GM06990 (cell line): ENCODE measurements around the gene GANC.

ENCODE experiments used
- DNase-seq: peaks from one replicate; pipeline ENCODE4 v3.0.0-alpha.2; 2011; ENCODE audit not compliant: insufficient read length; ENCODE audit errors: extremely low read depth
- H3K27me3 ChIP-seq: replicated peaks from 2 replicates; pipeline ENCODE4 v1.6.0; 2011; ENCODE audit warnings: low read length; ENCODE audit not compliant: control insufficient read depth, insufficient read depth
- H3K36me3 ChIP-seq: 2 replicates; pipeline ENCODE4 v1.5.1; 2011; ENCODE audit warnings: low read length; ENCODE audit not compliant: control insufficient read depth, insufficient read depth
- H3K4me3 ChIP-seq: replicated peaks from 2 replicates; pipeline ENCODE4 v1.5.1; 2011; ENCODE audit warnings: low read depth, mild to moderate bottlenecking, control low read depth, low read length
- CTCF ChIP-seq: IDR thresholded peaks from 2 replicates; pipeline ENCODE4 v1.5.1; 2011; ENCODE audit warnings: low read length, control low read depth, mild to moderate bottlenecking, inconsistent platforms; ENCODE audit not compliant: insufficient read depth, poor library complexity, severe bottlenecking

Gene GANC

GRCh38 chr15:42364529-42364928 is 91.5 kb downstream of the GANC start:
- no peaks in the 10 kb centered on the region; the same call in 1 of the 2 replicates for H3K36me3 ChIP-seq
- H3K27me3 ChIP-seq = no peaks in the 10 kb centered on the region
- TF ChIP-seq CTCF = no peak
- no peak for DNase-seq
- no peak overlapping the region for H3K4me3 ChIP-seq

- H3K4me3 ChIP-seq = no peak overlapping the region
- no peak for TF ChIP-seq CTCF
- H3K36me3 ChIP-seq = no peaks in the 10 kb centered on the region
- H3K27me3 ChIP-seq = no peaks in the 10 kb centered on the region
- no peak for DNase-seq
These were observed 93.0 kb downstream of the GANC start for GRCh38 chr15:42365921-42366550.

DNA sequence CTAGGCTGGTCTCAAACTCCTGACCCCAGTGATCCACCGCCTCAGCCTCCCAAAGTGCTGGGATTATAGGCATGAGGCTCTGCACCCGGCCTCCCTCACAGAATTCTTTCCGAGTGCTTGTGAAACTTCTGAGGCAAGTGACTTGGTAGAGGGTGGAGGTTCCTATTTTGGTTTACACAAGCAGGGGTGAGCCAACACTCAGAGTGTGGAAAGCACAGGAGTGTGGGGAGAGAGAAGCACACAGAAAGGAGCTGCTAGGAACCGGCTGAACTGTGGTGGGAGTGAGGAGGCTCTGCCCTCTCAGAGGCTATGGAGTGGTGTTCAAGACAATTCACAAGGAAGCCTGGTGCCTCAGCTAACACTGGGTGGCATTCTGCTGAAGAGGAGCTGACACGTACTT is 94.0 kb downstream of the GANC start:
- Histone ChIP-seq H3K4me3 (no peak overlapping the region), H3K36me3 (no peaks in the 10 kb centered on the region), H3K27me3 (no peaks in the 10 kb centered on the region)
- no peak for DNase-seq
- TF ChIP-seq CTCF = no peak

- Histone ChIP-seq H3K36me3 (no peaks in the 10 kb centered on the region), H3K4me3 (no peak overlapping the region), H3K27me3 (no peaks in the 10 kb centered on the region)
- DNase-seq = no peak
- no peak for TF ChIP-seq CTCF
These were observed 95.1 kb downstream of the GANC start for GRCh38 chr15:42368096-42368495.

- H3K4me3 ChIP-seq = no peak overlapping the region
- no peak for DNase-seq
- no peaks in the 10 kb centered on the region for H3K27me3 ChIP-seq
- no peak for TF ChIP-seq CTCF
- H3K36me3 ChIP-seq = no peaks in the 10 kb centered on the region
These were observed 98.1 kb downstream of the GANC start for GRCh38 chr15:42371096-42371495.

DNA sequence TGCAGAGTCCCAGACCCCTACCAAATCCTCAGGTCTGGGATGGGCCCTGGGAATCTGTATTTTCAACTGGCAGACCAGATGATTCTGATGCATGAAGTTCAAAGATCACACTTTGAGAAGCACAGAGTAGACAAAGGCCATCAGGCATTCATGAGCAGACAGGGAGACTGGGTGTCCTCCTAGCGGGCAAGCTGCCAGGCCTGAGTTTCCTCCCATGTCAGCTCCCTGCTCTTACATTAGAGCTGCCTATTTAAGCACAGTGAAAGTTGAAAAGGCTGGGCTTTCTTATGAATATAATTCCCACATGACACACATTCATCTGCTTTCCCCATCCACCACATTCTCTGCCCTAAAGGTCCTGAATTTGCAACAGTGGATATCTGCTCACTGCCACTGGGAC is 100.3 kb downstream of the GANC start:
- Histone ChIP-seq H3K36me3 (no peaks in the 10 kb centered on the region), H3K27me3 (no peaks in the 10 kb centered on the region), H3K4me3 (no peak overlapping the region)
- no peak for DNase-seq
- TF ChIP-seq CTCF = no peak
